ENCODE results near the gene TRIM52. TPM values are rescaled to one million over a fixed set of nuclear protein-coding genes. Genes with fewer than 3 reads are reported as not detected.

TRIM52 gene
- total and polyA plus RNA-seq, 9 of the 15 experiments (the other 6 are each of a cell fraction or from before 2014, with no cell fraction given): 3.3 to 21.9 (median 13.5) TPM

DNA sequence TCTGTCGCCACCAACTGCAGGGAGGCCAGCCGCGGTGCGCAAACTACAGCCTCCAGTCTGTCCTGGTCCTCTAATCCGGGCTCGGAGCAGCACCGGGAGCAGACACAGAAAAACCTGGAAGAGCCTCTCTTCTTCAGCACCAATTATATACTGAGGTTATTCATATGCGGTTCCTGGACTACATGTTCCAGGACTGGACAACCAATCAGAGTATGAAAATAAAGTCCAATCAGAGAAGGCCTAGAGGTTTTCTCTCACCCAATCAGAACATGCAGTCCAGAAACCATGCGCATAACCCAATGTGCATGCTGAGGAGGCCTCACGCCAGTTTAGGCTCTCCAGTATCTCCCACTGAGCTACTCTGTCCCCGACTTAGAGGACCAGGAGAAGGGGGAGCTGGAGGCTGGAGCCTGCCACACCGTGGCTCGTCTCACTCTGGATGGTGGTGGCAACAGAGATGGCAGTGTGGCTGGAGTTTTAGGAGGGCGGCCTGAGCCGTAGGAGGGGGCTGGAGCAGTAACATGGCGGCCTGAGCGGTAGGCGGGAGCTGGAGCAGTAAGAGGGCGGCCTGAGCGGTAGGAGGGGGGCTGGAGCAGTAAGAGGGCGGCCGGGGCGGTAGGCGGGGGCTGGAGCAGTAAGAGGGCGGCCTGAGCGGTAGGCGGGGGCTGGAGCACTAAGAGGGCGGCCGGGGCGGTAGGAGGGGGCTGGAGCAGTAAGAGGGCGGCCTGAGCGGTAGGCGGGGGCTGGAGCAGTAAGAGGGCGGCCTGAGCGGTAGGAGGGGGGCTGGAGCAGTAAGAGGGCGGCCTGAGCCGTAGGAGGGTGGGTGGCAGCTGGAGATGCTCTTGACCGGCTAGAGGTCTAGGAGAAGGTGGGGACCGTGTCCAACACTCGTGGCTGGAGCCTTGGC lies 20.4 kb upstream of the TRIM52 start (continued):
- TF ChIP-seq, protein P1, sequence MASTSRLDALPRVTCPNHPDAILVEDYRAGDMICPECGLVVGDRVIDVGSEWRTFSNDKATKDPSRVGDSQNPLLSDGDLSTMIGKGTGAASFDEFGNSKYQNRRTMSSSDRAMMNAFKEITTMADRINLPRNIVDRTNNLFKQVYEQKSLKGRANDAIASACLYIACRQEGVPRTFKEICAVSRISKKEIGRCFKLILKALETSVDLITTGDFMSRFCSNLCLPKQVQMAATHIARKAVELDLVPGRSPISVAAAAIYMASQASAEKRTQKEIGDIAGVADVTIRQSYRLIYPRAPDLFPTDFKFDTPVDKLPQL (IDR thresholded peaks at IDR 0.05; ENCODE audit: extremely low read depth, insufficient read length): peak; percentile 59
- TF ChIP-seq GTF2A2 (tag; IDR thresholded peaks at IDR 0.05) (no peak), FOXK1 (CRISPR knock-in tag; IDR thresholded peaks at IDR 0.05; ENCODE audit: borderline replicate concordance) (0 out of 2 replicates have a peak, but pooled peaks have one; percentile 20), POLR2AphosphoS5 (IDR thresholded peaks at IDR 0.05; ENCODE audit: control insufficient read depth, insufficient read depth, low read depth, low read length) (peak; percentile 87), SRSF1 (IDR thresholded peaks at IDR 0.05; ENCODE audit: low read depth, low read length) (no peak), JUNB (CRISPR knock-in tag; conservative IDR thresholded peaks at IDR 0.05) (no peak), STAT5A (IDR thresholded peaks at IDR 0.05; ENCODE audit: borderline replicate concordance, low read length) (no peak), ETV6 (IDR thresholded peaks at IDR 0.05; ENCODE audit: borderline replicate concordance in 1 of 2, low read depth in 2 of 2, low read length in 1 of 2) (no peak), ETV6 (CRISPR knock-in tag; IDR thresholded peaks at IDR 0.05; ENCODE audit: borderline replicate concordance) (no peak), NFRKB (IDR thresholded peaks at IDR 0.05; ENCODE audit: low read depth) (peak; percentile 79), TAF9B (IDR thresholded peaks at IDR 0.05; ENCODE audit: partially characterized antibody) (peak; percentile 84), ZBTB1 (CRISPR knock-in tag; IDR thresholded peaks at IDR 0.05; ENCODE audit: borderline replicate concordance, low read depth) (no peak), MEF2D (tag; conservative IDR thresholded peaks at IDR 0.05; ENCODE audit: low read depth) (no peak), BRD9 (IDR thresholded peaks at IDR 0.05; ENCODE audit: low read depth, partially characterized antibody) (peak; percentile 35), SPI1 (IDR thresholded peaks at IDR 0.05; ENCODE audit: borderline replicate concordance, low read depth, low read length) (no peak), POLR2A (conservative IDR thresholded peaks at IDR 0.05) (peak; percentile 98), ZNF12 (CRISPR knock-in tag; IDR thresholded peaks at IDR 0.05) (no peak), SMARCC2 (IDR thresholded peaks at IDR 0.05; ENCODE audit: low read depth) (no peak), NFIC (IDR thresholded peaks at IDR 0.05) (peak; percentile 44; the same call in 1 of the 2 replicates)
- TF ChIP-seq, protein P2, sequence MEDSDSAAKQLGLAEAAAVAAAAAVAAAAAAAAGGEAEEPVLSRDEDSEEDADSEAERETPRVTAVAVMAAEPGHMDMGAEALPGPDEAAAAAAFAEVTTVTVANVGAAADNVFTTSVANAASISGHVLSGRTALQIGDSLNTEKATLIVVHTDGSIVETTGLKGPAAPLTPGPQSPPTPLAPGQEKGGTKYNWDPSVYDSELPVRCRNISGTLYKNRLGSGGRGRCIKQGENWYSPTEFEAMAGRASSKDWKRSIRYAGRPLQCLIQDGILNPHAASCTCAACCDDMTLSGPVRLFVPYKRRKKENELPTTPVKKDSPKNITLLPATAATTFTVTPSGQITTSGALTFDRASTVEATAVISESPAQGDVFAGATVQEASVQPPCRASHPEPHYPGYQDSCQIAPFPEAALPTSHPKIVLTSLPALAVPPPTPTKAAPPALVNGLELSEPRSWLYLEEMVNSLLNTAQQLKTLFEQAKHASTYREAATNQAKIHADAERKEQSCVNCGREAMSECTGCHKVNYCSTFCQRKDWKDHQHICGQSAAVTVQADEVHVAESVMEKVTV (CRISPR knock-in tag; IDR thresholded peaks at IDR 0.05): no peak
- TF ChIP-seq, protein P3, sequence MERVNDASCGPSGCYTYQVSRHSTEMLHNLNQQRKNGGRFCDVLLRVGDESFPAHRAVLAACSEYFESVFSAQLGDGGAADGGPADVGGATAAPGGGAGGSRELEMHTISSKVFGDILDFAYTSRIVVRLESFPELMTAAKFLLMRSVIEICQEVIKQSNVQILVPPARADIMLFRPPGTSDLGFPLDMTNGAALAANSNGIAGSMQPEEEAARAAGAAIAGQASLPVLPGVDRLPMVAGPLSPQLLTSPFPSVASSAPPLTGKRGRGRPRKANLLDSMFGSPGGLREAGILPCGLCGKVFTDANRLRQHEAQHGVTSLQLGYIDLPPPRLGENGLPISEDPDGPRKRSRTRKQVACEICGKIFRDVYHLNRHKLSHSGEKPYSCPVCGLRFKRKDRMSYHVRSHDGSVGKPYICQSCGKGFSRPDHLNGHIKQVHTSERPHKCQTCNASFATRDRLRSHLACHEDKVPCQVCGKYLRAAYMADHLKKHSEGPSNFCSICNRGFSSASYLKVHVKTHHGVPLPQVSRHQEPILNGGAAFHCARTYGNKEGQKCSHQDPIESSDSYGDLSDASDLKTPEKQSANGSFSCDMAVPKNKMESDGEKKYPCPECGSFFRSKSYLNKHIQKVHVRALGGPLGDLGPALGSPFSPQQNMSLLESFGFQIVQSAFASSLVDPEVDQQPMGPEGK (CRISPR knock-in tag; IDR thresholded peaks at IDR 0.05; ENCODE audit: borderline replicate concordance): no peak
- TF ChIP-seq, protein P4, sequence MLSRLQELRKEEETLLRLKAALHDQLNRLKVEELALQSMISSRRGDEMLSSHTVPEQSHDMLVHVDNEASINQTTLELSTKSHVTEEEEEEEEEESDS (CRISPR knock-in tag; IDR thresholded peaks at IDR 0.05): no peak
